H1 (cell line): Measurements from ENCODE around the gene RPS28.
A peak's percentile ranks its signal among the peaks of the same experiment; 100 is the strongest.

Source experiments
- ATF3 ChIP-seq: IDR thresholded peaks from 2 replicates; pipeline ENCODE4 v1.6.1; 2011; ENCODE audit warnings: low read depth, mild to moderate bottlenecking, low read length; ENCODE audit not compliant: insufficient read depth
- CTCF ChIP-seq, 3 experiments: IDR thresholded peaks; 1 replicate in 2 of 3; 2 replicates in 1 of 3; pipeline versions ENCODE4 v1.5.1 to v1.6.1; 2011; ENCODE audit warnings: low read length in 3 of 3, mild to moderate bottlenecking in 3 of 3, inconsistent platforms in 2 of 3, low read depth in 1 of 3, moderate library complexity in 1 of 3; ENCODE audit not compliant: insufficient read depth in 1 of 3; ENCODE audit errors: control extremely low read depth in 1 of 3
- EZH2 ChIP-seq: fragments of 200-600 bp; sonication (generic); IDR thresholded peaks from 2 replicates; pipeline ENCODE4 v1.7.1; 2012; ENCODE audit warnings: low read depth, mild to moderate bottlenecking, moderate library complexity, low read length, inconsistent platforms; ENCODE audit not compliant: severe bottlenecking
- GABPA ChIP-seq: IDR thresholded peaks from 2 replicates; pipeline ENCODE4 v1.6.1; 2011; ENCODE audit warnings: mild to moderate bottlenecking, low read length, moderate library complexity, borderline replicate concordance; ENCODE audit not compliant: insufficient read depth
- POLR2A ChIP-seq, 2 experiments: IDR thresholded peaks; 1 replicate in 1 of 2; 2 replicates in 1 of 2; pipeline ENCODE4 v1.6.1; 2011; ENCODE audit warnings: low read depth in 2 of 2, low read length in 2 of 2, mild to moderate bottlenecking in 2 of 2; ENCODE audit errors: control extremely low read depth in 1 of 2
- SP4 ChIP-seq: IDR thresholded peaks from 2 replicates; pipeline ENCODE4 v1.6.1; 2012; ENCODE audit warnings: low read length, inconsistent platforms
- TBP ChIP-seq: IDR thresholded peaks from 2 replicates; pipeline ENCODE4 v1.6.1; 2011; ENCODE audit warnings: low read depth, low read length, improper control_type of control experiment

GRCh38 chr19:8333767-8334457 lies 12.6 kb downstream of the RPS28 start:
- no peak for TF ChIP-seq ATF3
- TF ChIP-seq EZH2, result peak; percentile 82
- no peak for TF ChIP-seq TBP
- no peak for TF ChIP-seq CTCF (IDR thresholded peaks at IDR 0.05; ENCODE audit: control extremely low read depth in 1 of 3, insufficient read depth in 1 of 3, low read depth in 1 of 3, low read length in 3 of 3)
- no peak for TF ChIP-seq SP4
- no peak for TF ChIP-seq POLR2A (IDR thresholded peaks at IDR 0.05; ENCODE audit: control extremely low read depth in 1 of 2, low read depth in 2 of 2, low read length in 2 of 2)
- TF ChIP-seq GABPA, result no peak
